ENCODE measurements around the gene IQCF2.

DNA sequence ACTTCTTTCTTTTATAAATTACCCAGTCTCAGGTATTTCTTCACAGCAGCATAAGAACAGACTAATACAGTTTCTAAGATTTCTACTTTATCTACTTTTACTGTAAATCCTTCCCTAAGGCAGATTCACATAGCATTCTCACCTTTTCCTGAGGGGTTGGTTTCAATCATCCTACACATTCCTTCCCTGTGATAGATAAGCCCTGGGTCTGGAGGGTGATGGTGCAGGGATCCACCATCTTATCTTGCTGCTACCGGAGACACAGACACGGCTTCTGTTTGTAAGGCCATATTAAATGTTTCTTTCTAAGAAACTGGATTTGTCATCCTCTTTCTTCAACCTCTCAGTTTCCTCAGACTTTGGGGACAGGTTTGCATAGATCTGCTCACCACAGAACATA lies 7.9 kb downstream of the IQCF2 start:
- no peak for TF ChIP-seq ZKSCAN1 (IDR thresholded peaks at IDR 0.05; ENCODE audit: low read depth, low read length)
- no peak for TF ChIP-seq E2F6 (IDR thresholded peaks at IDR 0.05; ENCODE audit: borderline replicate concordance in 1 of 2, extremely low read depth in 1 of 2, insufficient read depth in 1 of 2, insufficient read length in 1 of 2, low read depth in 1 of 2, low read length in 1 of 2, poor library complexity in 1 of 2, severe bottlenecking in 1 of 2)
- no peak for TF ChIP-seq CHD2 (IDR thresholded peaks at IDR 0.05; ENCODE audit: low read depth, low read length)
- no peak for TF ChIP-seq FOXK2 (conservative IDR thresholded peaks at IDR 0.05 in 1 of 2, IDR thresholded peaks at IDR 0.05 in 1 of 2; ENCODE audit: low read depth in 2 of 2)

Measured in K562 (cell line).